Activated T-helper 1 cell treated with Interleukin-2 at 50 U/mL for 16 hours (primary cell): ENCODE results near the gene PRMT9.

Experiments used
- DNase-seq: peaks from one replicate; pipeline ENCODE4 v3.0.0-alpha.2; 2020; ENCODE audit warnings: low read depth

PRMT9 gene

DNA sequence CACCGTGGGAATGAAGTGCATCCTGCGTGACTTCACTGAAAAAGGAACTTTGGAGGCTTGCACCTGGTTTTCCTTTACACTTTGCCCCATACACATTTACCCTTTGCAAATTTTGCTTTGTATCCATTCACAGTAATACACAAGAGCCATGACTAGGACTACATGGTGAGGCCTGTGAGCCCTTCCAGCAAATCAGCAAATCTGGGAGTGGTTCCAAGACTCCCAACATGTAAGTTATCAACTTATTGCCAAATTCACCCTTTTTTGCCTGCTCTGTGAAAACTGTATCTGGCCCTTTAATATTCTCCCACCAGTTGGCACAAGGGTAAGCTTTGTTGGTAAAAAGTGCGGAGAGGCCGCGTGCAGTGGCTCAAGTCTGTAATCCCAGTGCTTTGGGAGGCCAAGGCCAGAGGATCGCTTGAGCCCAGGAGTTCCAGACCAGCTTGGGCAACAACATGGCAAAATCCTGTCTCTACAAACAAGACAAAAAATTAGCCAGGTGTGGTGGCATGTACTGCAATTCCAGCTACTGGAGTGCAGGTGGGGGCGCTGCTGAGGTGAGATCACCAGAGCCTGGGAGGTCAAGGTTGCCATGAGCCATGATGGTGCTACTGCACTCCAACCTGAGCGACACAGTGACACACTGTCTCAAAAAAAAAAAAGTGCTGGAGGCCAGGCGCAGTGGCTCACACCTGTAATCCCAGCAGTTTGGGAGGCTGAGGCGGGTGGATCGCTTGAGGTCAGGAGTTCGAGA, 5.0 kb downstream of the PRMT9 start:
- DNase-seq = no peak

DNA sequence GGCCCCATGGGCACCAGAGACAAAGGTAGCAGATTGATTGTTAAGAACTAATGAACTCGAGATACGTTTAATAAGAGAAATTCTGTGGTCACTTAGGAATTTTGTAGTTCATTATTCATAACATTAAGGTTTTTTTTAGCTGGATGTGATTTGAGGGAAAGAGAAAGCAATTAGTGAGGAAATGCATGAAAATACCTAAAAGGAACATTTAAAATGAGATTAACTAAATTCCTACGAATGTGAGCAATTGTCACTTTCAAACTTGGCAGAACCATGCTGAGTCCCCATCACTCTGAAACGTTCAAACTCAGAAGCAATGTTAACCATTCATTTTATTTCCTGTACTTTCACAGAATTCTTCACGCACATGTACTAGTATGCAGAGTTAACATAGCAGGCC, 5.9 kb downstream of the PRMT9 start:
- DNase-seq = no peak

DNA sequence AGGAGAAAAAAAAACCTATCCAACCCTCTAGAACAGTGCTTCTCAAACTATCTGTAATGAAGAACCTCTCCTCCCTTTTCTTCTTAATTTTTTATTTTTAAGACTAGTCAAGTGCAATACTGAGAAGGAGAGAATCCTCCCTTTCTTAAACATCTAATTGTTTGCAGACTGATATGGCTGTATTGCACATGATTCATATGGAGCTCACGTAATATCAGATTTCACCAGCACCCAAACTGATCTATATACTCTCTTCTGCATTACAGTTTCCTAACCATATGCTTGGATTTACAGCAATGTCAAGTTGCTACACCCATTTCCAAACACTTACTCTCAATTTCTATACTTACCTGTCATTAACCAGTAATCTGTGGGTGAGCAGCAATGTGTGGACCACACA, 9.5 kb downstream of the PRMT9 start:
- DNase-seq = no peak

DNA sequence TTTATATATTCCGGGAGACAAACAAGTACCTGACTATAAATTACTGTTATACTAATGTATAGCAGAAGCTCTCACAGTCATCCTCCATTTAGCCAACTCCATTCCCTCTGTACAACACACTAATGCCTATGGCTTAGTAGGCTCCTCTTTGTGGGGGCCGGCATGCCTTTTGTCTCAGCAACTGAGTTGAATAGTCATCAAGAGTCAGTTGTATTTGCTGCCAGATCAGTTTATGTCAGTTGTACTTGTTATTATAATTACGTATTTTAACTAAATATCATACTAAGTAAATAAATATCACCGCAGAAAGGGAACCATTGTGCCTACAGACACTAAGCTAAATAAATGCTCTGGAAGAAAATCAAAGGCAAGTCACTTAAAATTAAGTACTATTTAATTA, 9.9 kb downstream of the PRMT9 start:
- DNase-seq = no peak

DNA sequence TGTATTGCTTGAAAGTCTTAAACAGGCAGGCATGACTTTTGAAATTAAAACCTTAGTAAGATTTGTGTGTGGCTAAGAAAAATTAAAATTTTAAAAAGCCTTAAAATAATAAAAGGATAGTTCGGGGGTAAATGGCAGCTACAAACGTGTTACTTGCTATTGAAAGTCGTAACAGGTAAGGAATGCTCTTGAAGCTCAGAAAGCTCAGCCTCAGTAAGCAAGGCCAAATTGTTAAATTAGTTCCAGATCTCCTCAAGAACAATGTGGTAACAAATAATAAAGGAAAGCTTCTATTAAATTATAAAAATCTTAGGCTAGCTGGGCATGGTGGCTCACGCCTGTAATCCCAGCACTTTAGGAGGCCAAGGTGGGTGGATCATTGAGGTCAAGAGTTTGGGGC, 25.5 kb downstream of the PRMT9 start:
- DNase-seq = no peak

DNA sequence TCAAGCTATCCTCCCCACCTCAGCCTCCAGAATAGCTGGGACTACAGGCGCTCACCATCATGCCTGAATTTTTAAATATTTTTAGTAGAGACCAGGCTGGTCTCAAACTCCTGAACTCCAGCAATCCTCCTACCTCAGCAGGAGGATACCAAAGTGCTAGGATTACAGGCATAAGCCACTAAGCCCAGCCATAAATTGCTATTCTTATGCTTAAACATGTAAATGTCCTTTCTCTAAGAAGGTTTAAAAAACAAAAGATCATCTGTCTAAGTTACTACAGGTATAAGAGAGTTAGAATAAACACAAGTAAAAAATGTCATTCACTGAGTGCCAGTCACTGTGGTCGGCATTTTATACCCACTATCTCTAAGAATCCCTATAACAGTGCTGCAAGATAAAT, 28.3 kb downstream of the PRMT9 start:
- DNase-seq = no peak

DNA sequence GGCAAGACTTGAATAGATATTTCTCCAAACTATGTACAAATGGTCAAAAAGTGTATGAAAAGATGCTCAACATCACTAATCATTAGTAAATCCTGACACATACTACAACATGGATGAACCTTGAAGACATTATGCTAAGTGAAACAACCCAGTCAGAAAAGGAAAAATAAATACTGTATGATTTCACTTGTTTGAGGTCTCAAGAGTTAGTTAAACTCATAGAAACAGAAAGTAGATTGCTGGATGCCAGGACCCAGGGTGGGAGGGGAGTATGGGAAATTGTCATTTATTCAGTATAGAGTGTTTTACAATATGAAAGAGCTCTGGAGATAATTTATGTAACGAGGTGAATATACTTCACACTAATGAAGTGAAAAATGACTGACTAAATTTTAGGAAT, 32.4 kb downstream of the PRMT9 start:
- no peak for DNase-seq

DNA sequence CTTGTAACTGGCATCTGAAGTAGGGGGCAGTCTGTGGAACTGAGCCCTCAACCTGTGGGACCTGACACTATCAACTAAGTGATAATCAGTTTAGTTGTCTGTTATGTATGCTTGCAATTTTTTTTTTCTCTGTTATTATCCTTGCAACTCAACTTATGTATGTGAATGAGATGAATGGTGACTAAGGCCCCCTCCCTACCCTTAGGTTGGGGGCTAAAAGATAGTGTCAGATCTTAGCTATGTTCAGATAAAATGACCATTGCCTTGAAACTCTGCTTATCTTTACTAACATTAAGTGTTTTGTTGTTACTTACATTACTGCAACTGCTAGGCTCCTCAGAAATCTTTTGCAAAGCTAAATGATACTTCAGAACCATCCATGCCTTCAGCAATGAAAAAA, 35.3 kb downstream of the PRMT9 start:
- DNase-seq = no peak

DNA sequence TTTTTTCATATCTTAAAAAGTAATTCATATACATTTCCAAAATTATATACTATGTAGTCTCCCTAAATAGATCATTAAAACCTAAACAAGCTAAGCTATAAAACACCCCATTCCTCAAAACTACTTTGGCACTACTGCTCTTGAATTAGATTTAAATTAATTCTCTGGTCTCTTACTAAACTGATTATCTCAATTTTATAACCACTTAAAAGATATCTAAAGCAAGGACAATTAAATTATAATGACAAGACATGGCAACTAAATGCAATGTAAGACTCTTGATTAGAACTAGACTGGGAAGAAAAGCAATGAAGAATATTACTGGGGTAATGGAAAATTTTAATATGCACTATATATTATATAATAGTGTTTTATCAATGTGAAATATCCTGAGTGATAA, 38.9 kb downstream of the PRMT9 start:
- no peak for DNase-seq

DNA sequence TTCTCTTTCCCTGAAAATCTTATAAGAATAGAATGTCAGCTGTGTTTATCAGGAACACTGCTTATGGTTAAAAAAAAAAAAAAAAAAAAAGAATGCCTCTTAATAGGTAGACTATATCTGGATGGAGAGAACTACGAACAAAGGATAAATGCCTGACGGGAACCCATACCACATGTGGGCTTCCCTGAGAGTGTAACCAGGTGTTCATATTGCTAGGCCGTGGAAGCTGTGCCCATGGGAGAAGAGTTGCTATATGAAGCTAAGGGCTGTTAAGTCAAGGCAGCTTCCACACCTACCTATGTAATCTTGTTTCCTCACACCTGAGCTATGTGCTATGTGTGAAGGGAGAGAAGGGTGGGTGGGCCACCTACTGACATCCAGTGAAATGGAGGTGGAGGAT, 39.5 kb downstream of the PRMT9 start:
- DNase-seq = no peak

DNA sequence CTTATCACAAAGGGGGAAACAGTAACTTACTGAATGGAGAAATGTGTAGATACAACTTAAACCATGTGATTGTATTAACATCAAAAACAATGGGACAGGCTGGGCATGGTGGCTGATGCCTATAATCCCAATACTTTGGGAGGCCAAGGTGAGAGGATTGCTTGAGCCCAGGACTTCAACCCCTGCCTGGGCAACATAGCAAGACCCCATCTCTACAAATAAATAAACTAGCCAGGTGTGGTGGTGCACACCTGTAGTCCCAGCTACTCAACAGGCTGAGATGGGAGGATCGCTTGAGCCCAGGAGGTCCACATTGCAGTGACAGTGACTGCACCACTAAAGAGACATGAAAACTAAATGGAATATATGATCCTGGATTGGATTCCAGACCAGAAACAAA, 40.3 kb downstream of the PRMT9 start:
- no peak for DNase-seq

DNA sequence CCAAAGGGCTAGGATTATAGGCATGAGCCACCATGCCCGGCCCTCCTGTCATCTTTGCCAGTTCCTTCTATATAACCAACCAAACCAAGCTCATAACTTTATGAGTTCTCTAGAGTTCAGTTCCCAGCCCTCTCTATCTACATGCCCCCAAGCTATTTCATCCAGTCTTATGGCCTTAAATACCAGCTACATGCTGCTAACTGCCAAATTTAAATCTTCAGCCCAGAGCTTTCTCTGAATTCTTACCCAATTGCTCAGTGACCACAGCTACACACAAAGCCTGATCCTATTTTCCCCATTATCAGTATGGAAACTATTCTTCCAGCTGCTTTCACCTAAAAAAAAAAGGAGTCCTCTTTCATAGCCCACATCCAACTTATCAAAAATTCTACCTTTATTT, 43.6 kb downstream of the PRMT9 start:
- DNase-seq = no peak

DNA sequence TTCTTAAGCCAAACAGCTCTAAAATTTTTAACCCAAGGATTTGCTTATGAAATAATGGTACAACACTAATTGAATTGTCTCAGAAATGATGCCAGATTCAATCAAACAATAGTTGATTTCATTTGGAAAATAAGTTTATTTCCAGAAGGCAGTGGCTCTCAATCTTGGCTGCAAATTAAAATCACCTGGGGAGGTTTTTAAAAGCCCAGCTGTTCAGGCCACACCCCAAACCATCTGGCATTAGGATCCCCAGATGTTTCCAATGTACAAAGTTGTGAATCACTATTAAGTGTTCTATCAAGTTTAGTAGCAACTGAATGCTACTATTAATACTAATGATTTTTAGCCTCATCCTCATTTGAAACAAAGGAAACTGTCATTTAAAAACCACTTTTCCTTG, 44.6 kb downstream of the PRMT9 start:
- DNase-seq = no peak

DNA sequence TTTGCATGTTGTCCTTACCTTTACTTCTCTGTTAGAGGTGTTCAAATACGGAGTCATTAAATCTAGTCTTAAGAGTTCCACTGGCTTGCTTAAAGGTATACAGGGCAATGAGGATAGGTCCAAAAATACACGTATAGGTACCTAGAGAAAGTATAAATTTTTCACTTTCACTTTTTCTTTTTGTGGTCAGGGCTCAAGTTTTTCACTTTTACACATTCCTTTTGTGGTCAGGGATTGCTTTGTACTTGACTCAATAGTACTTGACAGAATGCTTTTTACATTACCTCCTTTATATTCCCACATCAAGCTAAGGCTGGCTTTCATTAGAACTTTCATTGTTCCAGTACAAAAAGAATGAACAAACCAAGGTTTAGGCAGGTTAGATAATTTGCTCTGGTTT, 45.0 kb downstream of the PRMT9 start:
- DNase-seq = no peak

DNA sequence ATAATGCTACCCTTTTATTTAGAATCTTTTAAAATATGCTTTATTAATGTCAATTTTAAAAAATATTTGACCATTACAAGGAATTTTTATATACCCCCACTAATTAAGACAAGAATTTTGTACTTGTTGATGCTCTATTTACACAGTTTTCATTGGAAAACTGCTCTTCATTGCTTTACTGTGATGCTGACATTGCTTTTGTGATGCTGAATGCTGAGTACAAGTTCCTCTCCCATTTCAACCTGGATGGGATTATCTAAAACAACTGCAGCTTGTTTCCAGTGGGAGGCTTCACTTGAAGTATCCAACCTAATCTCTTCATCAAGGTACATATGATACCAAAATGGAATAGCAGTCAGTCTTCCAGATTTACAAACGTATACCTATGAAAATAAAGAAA, 45.6 kb downstream of the PRMT9 start:
- DNase-seq = no peak

DNA sequence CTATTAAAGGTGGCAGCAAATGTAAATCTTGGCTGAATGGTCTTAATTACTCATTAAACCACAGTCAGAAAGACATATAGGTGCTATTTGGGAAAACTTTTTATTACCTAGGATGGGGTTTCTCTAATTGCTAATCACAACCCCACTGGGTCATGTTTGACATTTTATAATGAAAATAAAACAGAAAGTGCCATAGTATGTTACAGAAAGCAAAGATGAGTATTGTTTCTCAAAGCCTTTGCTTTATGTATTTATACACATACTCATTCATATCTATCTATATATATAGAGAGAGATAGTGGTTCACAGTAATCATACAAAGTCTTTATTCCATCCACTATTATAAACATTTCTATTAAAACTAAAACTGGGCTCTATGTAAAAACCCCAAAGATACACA, 48.6 kb downstream of the PRMT9 start:
- DNase-seq = no peak

DNA sequence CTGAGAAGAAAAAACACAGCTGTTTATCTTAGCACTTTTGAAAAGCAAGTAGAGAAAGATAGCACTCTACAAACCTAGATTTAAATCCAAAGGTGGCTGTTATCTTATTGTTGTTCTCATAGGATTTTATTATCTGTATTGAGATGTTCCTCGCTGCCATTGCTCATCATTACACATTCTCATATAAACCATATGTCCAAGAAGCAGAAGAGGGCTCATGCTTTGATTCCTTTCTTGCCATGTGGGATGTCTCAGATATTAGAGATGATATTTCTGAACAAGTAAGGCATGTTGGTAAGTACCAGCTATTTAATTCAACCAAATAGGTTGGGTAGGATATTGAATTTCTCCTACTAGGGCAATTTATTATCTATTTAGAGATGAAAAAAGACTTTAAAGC, 50.3 kb downstream of the PRMT9 start:
- DNase-seq = no peak

DNA sequence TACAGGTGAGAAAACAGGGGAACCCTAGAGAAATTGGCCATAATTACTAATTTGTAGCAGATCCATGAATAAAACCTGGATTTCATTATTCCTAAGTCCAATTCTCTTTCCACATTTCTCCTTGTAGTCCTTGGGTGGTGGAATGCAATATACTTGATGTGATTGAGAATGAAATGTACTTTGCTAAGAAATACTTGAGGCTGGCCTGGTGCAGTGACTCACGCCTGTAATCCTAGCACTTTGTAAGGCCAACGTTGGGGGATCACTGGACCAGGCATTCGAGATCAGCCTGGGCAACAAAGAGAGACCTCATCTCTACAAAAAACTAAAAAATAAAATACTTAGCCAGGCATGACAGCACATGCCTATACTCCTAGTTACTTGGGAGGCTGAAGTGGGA, 50.9 kb downstream of the PRMT9 start:
- no peak for DNase-seq

DNA sequence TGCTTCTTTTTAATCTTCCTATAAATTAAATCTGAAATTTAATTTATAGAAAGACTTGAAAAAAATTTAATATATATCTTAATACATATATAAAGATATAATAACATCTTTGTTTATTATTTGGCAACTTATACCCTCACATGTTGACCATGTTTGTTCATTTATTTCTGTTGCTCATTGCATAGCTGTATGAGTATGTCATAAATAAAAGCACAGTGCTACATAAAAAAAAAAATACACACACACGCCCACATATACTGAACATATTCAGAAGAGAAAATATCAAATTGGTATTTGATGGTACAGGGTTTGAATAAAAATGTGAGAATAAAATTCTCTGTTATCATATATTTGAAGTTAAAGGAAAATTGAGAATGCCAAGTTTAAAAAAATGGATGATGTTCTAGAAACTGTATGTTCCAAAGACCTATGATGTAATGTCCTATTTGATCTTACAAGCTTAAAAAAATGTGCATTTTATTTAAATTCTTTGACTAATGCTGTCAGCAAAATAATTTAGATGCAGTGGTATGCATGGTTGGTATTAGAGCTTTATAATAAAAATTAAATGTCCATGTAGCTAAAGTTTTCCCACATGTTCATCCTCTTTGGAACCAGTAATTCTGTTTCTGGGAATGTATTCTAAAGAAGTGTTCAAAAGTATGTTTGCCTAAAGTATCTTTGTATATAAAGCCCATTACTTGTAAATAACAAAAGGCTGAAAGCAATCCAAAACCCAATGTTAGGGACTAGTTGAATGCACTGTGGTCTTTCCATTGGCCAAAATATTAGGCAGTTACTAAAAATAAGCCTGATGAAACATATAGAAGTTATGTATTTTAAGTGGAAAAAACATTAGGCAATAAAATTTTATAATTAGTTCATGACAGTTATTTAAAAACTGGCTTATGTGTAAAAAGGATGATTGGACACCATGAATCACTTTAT, 53.9 kb downstream of the PRMT9 start:
- DNase-seq = no peak

DNA sequence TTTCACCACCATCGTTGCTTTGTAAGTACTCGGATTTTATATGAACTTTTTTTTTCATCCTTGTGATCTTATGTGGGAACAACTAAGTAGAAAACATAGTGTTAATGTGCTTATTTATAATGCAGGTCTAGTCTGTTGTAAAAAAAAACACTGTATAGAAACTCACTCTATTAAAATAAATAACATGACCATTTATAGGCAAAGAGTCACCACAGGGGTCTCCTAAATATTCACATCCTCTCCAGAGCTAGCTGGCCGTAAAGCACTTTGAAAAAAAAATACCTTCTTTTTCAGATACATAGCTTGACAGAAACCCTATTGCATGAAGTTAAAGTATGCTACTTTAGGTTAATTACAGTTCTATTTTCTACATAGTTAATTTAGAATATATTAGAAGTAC, 55.5 kb downstream of the PRMT9 start:
- no peak for DNase-seq

DNA sequence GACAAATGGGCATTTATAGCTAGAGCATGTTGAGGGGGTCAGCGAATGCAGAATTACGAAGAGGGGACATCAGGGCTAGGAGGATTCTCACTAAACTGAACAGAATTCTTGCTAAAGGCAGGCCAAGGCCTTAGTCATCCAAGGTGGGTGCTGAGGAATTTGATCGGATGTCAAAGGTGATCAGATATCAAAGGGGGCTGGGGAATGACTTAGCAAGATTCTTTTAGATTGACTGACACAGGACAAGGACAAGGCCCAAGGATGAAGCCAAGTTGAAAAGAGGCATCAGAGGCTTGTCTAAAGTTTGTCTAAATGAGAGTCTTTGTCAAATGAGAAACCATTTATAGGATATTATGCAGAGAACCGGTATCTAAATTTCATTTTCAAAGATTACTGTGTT, 57.1 kb downstream of the PRMT9 start:
- DNase-seq = no peak

DNA sequence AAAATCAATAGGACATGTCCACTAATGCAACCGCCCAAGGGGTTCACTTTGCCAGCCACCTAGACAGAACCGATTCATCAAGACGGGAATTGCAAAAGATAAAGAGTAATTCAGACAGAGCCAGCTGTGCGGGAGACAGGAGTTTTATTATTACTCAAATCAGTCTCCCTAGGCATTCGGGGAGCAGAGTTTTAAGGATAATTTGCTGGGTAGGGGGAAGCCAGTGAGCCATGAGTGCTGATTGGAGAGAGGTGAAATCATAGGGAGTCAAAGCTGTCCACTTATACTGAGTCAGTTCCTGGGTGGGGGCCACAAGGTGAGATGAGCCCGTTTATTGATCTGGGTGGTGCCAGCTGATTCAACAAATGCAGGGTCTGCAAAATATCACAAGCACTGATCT, 58.2 kb downstream of the PRMT9 start:
- no peak for DNase-seq

DNA sequence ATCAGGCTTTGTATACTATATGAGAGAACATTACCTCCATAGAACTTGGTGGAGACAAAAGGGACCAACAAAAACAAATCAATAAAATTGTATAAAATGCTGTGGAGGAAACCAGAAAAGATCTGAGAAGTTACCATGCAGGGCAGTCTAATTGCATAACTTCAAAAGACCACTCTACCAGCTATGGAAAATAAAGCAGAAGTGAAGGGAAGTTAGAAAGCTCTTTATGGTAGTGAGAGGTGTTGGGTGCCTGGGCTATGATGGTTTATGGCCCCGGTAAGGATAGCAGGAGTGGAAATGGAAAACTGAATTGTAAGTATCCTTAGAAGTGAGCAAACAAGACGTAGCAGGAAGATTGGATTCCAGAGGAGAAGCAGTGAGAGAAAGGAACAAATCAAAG, 63.6 kb downstream of the PRMT9 start:
- DNase-seq = no peak
